GM18870 (cell line): Measurements from ENCODE around the gene FSTL5.

Source experiments
- ATAC-seq: cut with Tn5 transposase; IDR thresholded peaks from one replicate; pipeline ENCODE4 v1.9.1; 2021; ENCODE audit warnings: moderate library complexity; ENCODE audit not compliant: unreplicated experiment

FSTL5 gene

GRCh38 chr4:161948026-161948770 is 215.6 kb downstream of the FSTL5 start:
- ATAC-seq, result no peak

DNA sequence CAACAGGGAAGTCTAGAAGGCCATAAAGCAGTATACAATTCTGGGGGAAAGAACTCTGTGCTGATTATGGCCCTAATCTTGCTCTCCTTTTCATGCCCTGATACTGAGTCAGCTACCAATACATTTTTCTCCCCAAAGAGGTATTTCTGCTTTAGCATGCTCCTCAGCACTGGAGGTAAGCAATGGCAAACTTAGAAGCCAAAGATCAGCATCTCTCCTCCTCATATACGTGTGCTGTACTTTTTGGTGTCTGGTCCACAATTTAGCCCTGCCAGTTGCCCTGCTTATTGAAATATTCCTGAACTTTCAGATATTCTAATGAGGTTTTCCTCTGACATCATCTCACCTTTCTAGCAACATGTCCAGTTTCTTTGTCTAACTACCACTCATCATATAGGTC is 226.2 kb downstream of the FSTL5 start:
- ATAC-seq, result no peak

DNA sequence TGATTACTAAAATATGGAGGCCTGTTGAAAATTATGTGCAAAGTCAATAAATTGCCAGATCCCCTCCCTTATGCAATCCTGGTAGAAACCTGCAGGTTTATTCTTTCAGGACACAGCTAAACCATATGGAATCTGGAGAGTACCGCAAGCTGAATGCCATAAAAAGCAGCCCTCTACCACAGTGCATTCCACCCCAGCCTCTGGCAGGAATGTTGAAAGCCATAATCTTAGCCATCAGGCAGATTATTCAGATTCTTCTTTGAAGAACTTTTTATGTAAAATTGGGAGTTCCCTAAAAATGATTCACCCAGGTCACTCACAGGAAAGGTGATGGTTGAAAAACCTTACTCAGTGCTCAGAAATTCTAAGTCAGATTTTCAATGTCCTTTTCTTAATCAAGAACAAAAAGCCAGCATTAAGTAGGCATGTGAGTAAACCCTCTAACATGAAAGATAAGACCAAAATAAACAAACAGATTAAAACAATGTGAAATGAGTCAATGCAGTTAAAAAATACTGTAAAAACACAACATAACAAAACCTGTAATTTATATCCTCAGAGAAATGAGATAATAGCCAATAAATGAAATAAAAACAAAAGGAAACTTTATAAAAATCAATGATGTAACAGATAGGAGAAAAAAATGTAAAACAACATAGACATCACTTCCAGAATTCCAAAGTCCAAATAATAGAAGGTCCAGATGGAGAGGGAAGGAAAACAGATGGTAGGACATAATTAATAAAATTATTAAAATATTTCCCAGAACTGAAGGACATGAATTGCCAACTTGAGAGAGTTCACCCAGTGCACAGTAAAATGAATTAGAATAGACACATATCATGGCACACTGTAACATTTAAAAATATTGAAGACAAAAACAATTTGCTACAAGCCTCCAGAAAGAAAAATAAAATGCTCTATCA is 226.9 kb downstream of the FSTL5 start:
- no peak for ATAC-seq

DNA sequence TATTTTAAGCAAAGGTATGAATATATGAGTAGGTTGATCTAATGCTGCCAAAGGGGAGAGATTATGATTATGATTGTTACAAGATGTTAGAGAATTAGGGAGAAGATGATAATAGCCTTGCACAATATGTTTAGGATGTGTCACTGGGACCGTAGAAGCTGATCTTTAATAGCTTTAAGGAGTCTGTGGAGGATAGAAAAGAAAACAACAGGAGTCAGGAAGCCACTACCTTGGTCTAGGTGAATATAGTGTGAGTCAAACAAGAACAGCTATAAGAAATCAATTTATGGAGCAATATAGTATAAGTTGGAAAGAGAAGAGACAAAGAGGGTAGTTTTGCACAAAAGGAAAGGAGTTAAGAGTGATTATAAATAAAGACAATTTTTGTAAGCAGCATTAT is 232.7 kb downstream of the FSTL5 start:
- no peak for ATAC-seq

- no peak for ATAC-seq
Observed at GRCh38 chr4:161929956-161930355, 233.8 kb downstream of the FSTL5 start.

GRCh38 chr4:161926033-161926828 is 237.6 kb downstream of the FSTL5 start:
- no peak for ATAC-seq

- ATAC-seq, result no peak
Observed at GRCh38 chr4:161920304-161921052, 243.3 kb downstream of the FSTL5 start.

DNA sequence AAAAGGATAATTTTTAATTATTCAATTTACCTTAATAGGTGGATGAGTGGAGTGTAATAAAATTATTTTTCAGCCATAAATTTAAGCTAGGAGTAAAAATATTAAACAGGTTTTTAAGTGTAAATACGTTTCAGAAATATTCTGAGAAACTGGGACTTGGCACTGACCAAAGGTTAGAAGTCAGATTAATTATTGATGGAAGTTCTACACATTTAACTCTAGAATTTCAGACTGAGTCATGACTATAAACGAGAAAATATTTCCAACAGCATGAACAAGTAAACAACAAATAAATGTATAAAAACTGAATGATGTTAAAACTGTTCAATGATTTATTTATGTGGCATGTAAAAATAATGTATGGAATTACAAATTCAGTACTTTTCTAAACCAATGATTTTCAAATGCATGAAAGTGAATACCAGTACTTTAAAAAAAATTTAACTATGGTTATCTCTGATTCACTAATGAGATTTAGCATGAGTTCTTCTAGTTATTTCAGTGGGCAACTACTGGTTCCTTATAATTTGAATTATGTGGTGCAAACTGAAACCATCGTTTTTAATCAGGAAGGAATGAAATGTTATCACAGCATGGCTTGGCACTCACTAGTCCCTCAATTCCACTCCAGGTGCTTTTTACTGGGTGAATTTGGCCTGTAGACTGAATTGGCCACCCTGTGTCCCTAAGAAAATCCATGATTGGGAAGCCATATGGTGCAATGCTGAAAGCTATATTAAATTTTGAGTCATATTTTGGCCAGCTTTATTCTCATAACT is 244.2 kb downstream of the FSTL5 start:
- ATAC-seq, result peak; percentile 75

GRCh38 chr4:161916035-161916434 is 247.8 kb downstream of the FSTL5 start:
- ATAC-seq, result no peak

DNA sequence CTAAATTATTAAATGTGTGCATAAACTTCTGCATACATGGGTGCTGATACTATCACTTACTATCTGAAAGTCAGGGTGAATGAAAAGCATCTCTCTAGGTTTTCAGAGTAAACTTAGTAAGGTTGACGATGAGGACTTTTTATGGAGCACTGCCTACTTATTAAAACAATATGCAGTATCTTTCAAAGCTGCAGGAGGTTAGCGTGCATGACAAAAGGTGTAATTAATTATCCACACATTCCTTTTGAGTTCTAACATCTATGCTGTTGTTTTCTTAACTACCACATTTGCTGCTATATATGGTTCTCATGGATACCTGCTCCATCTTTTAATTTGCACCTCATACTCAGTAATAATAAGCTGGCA is 256.2 kb downstream of the FSTL5 start:
- ATAC-seq, result no peak

GRCh38 chr4:161906836-161907589 is 256.8 kb downstream of the FSTL5 start:
- no peak for ATAC-seq

GRCh38 chr4:161900110-161900509 is 263.7 kb downstream of the FSTL5 start:
- ATAC-seq, result no peak

DNA sequence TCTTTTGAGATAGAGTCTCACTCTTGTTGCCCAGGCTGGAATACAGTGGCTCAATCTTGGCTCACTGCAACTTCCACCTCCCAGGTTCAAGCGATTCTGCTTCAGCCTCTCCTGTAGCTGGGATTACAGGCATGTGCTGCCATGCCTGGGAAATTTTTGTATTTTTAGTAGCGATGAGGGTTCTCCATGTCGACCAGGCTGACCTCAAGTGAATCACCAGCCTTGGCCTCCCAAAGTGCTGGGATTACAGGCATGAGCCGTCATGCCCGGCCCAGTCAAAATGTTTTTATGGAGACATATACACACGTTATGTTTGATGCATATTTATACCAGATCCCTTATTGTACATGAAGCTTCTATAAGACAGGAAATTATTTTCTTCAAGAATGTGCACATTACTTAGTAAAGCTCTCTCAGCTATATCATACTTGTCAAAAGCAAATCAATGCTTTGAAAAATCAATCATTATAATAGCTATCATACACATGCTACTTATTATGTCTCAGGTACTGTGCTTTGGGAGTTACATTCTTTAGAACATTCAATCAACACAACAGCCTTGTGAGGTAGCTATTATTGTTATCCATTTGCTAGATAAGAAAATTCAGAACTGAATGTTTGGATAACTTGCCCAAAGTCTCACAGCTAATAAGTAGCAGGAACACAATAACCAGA is 269.2 kb downstream of the FSTL5 start:
- ATAC-seq, result no peak

DNA sequence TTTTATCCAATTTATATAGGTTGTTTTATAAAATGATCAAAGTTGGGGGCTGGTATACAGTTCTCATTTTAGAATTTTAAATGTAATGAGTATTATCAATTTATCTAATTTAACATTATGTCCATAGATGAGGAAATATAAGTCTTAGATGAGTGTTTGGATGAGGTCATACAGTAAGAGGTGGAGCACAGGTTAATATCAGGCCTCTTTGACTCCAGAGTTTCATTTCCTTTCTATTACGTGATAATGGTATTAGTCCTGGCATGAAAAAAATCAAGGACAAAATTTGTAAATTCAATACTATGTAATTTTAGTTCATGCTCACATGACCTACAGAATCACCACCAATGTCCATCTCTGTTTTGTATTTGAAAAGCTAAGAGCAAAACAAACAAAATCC is 269.8 kb downstream of the FSTL5 start:
- no peak for ATAC-seq

DNA sequence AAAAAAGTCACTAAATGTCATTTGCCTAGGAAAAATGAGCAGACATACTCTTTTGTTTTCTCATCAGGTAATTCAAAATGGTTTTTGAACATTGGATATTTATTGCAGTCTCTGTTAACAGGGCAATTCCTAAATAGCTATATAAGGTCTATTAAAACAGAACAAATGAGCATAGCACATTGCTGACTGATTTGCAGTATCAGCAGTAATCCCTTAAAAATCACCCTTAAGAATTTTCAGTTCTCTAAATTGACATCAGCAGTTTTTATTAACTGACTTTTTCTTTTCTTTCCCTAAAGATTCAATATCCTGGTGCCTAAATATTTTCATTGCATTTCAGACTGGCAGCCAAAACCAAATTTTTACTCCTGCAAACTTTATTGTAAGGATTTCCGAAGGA is 270.2 kb downstream of the FSTL5 start:
- ATAC-seq, result no peak

- no peak for ATAC-seq
Observed at GRCh38 chr4:161892951-161893350, 270.8 kb downstream of the FSTL5 start.

DNA sequence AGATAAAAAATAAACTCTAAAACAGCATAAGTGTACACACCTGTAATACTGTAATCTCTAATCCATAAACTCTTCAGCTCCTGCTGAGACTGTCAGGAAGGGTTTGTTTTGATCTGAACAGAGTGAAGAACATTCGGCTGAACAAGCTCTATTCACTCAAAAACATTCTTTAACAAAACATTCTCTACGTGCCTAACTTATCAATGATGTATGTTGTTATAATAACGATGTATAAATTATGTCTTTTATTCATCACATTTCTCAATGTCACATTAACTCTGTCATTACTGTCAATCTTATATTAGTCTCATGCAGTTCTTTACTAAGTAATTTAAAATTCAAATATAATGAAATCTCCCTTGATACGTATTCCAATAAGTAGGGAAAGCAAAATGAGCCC is 280.6 kb downstream of the FSTL5 start:
- no peak for ATAC-seq

DNA sequence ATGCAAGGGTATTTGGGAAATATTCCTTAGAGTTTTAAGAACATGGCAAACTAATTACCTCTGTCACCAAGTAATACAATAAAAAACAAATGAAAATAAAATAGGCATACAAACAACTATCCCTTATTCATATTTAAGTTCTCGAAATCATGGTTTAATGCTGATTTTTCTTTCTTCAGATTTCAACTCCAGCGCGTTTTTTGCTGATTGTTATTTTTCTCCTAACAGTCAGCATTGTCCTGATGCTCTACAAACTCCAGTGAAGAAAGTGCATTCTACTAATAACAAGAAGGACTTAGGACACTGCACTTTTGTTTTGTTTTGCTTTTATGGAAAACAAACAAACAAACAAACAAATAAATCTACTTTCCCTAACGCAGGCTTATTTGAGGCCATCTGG is 282.4 kb downstream of the FSTL5 start:
- ATAC-seq, result no peak

- no peak for ATAC-seq
Observed at GRCh38 chr4:161869511-161869910, 294.3 kb downstream of the FSTL5 start.
